GM12891 (cell line): ENCODE measurements around the gene HLA-DOB.

Experiments used
- DNase-seq: peaks from one replicate; pipeline ENCODE4 v3.0.0; 2011; ENCODE audit warnings: low spot score; ENCODE audit not compliant: insufficient read length
- FAIRE-seq: peaks from 2 replicates; lab custom pipeline; 2011; peaks lifted over from hg19 to GRCh38; lab: Jason Lieb, UNC
- PAX5 ChIP-seq: IDR thresholded peaks from 2 replicates; pipeline ENCODE4 v1.6.1; 2011; ENCODE audit warnings: low read length, moderate library complexity, mild to moderate bottlenecking; ENCODE audit not compliant: insufficient read depth, severe bottlenecking
- POLR2A ChIP-seq: IDR thresholded peaks from 2 replicates; pipeline ENCODE4 v1.6.1; 2011; ENCODE audit warnings: low read depth, low read length, control low read depth
- POLR2AphosphoS5 ChIP-seq: IDR thresholded peaks from 2 replicates; pipeline ENCODE4 v1.6.1; 2011; ENCODE audit warnings: low read depth, low read length, control low read depth
- POU2F2 ChIP-seq: IDR thresholded peaks from 2 replicates; pipeline ENCODE4 v1.6.1; 2011; ENCODE audit warnings: low read depth, mild to moderate bottlenecking, control low read depth, low read length, moderate library complexity
- SPI1 ChIP-seq: IDR thresholded peaks from 2 replicates; pipeline ENCODE4 v1.6.1; 2011; ENCODE audit warnings: low read depth, low read length, control low read depth
- TAF1 ChIP-seq: IDR thresholded peaks from 2 replicates; pipeline ENCODE4 v1.6.1; 2011; ENCODE audit warnings: low read depth, low read length, control low read depth

The HLA-DOB gene

DNA sequence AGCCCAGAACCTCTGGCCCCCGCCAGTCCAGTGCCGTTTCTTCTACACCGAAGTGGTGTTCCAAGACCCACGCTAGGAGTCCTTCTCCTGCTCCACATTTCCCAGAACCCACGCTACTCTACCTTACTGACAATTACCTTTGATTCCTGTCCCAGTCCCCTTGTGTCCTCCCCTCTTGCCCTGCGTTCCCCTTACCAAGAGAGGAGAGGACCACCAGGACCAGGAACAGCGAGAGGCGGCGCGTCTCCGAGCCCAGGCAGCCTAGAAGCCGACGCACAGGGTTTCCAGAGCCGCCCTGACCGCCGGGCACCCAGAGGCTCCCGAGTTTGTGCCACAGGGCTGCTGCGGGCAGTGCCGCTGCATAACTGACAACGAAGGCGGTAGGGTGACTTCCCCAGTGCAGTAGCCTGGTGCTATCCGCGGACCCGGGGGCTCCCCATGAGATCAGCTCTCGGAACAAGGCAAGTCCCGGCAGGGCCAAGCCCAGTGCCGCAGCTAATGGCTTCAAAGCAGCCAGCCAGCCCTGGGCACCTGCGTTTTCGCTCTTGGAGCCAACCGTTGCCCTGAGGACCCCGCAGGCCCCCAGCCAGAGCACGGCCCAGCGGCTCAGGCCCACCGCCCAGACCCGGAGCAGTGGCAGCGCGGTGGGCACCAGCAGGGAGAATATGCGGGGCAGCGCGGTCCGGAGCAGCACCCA, 36.2 kb upstream of the HLA-DOB start:
- no peak for FAIRE-seq
- TF ChIP-seq POLR2A: 0 out of 2 replicates have a peak, but pooled peaks have one; percentile 4
- TF ChIP-seq POLR2AphosphoS5: peak; percentile 22; the same call in 1 of the 2 replicates
- TF ChIP-seq POU2F2: no peak
- no peak for TF ChIP-seq SPI1
- TF ChIP-seq TAF1: no peak; the same call in 1 of the 2 replicates

DNA sequence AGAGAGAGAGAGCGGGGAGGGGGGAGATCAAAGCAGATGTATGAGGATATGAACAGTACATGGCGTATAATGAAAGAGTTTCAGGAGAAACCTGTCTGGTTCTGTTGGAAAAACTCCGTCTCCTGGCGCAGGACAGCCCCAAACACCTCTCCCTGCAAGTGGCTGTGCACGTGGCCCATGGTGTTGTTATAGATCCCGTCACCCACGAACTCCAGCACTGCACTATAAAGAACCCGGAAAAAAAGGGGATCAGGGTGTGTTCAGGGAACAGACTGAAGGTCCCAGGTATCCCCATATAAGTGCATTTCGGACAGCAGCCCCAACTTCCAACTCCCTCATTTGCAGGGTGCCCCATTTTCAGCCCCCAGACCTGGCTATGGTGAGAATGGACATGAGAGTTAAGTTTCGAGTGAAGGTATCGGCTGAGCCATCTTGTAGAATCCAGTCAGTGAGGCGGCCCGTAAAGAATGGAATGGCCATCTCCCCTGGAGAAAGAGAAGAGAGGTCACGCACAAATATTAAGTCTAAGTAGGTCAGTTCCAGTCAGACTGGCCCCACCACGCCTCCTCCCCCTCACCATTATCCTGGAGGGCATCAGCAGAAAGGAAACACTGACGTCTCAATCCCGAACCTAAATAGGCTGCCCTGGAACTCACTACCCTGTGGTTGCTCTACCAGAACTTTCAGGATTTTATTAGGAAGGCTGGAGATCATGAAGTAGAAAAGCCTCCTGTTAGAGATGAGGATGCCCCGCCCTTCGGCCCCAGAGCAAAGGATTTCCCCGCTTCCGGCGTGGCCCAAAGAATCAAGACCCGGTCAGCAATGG, 35.4 kb upstream of the HLA-DOB start:
- TF ChIP-seq POU2F2 (no peak), POLR2A (0 out of 2 replicates have a peak, but pooled peaks have one; percentile 11), SPI1 (no peak), TAF1 (no peak)
- FAIRE-seq (peak; percentile 48), DNase-seq (no peak)

More for the DNA sequence above, 36.2 kb upstream of the HLA-DOB start:
- peak; percentile 32 for DNase-seq

DNA sequence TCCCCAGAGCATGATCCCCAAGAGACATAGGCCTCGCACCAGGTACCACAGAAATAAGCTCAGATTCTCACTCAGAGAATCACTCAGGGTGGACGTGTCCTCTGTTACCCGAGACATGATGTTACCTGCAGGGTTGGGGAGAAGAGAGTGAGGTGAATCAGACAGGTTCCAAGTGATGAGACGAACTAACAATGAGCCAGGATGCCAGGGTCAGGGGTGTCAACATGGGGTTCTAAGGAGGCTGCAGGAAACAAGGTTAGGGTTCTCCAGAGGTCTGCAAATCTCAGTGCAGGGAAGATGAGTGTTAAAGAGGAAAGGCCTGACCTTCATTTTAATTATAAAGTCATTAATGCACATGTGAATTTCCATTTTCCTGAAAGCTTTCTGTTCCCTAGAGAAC, 34.2 kb upstream of the HLA-DOB start:
- FAIRE-seq: no peak
- no peak for DNase-seq
- TF ChIP-seq POU2F2: no peak
- TF ChIP-seq POLR2A: no peak
- no peak for TF ChIP-seq TAF1
- TF ChIP-seq POLR2AphosphoS5: no peak
- no peak for TF ChIP-seq SPI1
- no peak for TF ChIP-seq PAX5

- TF ChIP-seq POLR2AphosphoS5 (no peak), POLR2A (no peak), TAF1 (no peak), PAX5 (no peak), SPI1 (no peak), POU2F2 (no peak)
- FAIRE-seq: no peak
- DNase-seq: no peak
Measured at GRCh38 chr6:32849126-32849525, 32.3 kb upstream of the HLA-DOB start.

GRCh38 chr6:32847795-32848194, 31.0 kb upstream of the HLA-DOB start:
- FAIRE-seq (peak; percentile 35), DNase-seq (no peak)
- TF ChIP-seq POLR2AphosphoS5: no peak
- TF ChIP-seq POLR2A: no peak
- no peak for TF ChIP-seq POU2F2
- no peak for TF ChIP-seq PAX5
- TF ChIP-seq SPI1: no peak
- no peak for TF ChIP-seq TAF1

DNA sequence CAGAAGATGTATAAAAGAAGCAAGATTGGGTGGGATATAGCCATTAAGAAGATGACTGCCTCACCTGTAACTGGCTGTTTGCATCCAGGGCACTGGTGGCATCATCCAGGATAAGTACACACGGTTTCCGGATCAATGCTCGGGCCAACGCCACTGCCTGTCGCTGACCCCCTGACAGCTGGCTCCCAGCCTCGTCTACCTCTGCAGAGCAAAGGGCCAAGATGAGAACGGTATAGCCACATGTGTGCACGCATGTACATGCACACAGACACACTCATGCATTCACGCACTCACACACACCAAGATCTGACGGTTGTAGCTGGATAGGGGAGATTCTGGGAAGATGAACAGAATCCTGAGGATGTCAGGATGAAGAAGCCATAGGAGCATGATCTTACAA, 30.2 kb upstream of the HLA-DOB start:
- TF ChIP-seq SPI1 (no peak), POU2F2 (no peak), TAF1 (no peak), POLR2AphosphoS5 (no peak), PAX5 (no peak), POLR2A (no peak)
- no peak for FAIRE-seq
- no peak for DNase-seq

DNA sequence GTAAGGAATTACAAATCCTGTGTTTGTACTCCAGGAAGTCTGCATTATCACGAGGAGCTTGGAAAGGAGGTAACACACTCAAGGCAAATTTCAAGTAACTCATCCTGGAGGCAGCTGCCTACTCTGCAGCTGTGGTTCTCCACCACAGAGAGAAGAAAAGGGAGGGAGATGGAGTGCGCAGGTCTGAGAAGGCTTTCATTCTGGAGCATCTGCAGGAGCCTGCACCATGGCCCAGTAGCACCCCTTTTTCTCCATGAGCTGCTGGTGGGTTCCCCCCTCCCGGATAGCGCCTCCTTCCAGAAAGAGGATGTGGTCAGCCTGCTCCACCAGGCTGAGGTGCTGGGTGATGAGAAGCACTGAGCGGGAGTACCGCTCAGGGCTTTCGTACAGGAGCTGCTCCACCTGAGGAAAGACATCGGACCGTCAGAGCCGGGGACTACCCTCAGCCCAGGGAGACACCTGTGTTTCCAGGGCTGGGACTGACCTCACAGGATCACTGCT, 28.6 kb upstream of the HLA-DOB start:
- DNase-seq: peak; percentile 36
- TF ChIP-seq SPI1: peak; percentile 85
- TF ChIP-seq POLR2A: peak; percentile 69; the same call in 1 of the 2 replicates
- TF ChIP-seq PAX5: no peak
- TF ChIP-seq POU2F2: no peak
- TF ChIP-seq POLR2AphosphoS5: peak; percentile 85
- 0 out of 2 replicates have a peak, but pooled peaks have one; percentile 4 for TF ChIP-seq TAF1
- peak; percentile 83 for FAIRE-seq

- no peak for DNase-seq
- FAIRE-seq: no peak
- peak; percentile 25; the same call in 1 of the 2 replicates for TF ChIP-seq TAF1
- peak; percentile 29; the same call in 1 of the 2 replicates for TF ChIP-seq SPI1
- no peak for TF ChIP-seq POU2F2
- no peak; the same call in none of the 2 replicates for TF ChIP-seq POLR2A
- TF ChIP-seq PAX5: no peak
- TF ChIP-seq POLR2AphosphoS5: peak; percentile 49; the same call in 1 of the 2 replicates
Measured at GRCh38 chr6:32844839-32845383, 28.1 kb upstream of the HLA-DOB start.
